HG03108 (cell line): Measurements from ENCODE around the gene LIMK1.
"Not testable (repeated sequence)": the region's sequence is repeated elsewhere in the genome, so short reads cannot be mapped to it uniquely, and the experiment has no call there.

ENCODE experiments used
- ATAC-seq: cut with Tn5 transposase; IDR thresholded peaks from one replicate; pipeline ENCODE4 v1.9.1; 2021; ENCODE audit warnings: moderate library complexity; ENCODE audit not compliant: unreplicated experiment

Gene LIMK1

DNA sequence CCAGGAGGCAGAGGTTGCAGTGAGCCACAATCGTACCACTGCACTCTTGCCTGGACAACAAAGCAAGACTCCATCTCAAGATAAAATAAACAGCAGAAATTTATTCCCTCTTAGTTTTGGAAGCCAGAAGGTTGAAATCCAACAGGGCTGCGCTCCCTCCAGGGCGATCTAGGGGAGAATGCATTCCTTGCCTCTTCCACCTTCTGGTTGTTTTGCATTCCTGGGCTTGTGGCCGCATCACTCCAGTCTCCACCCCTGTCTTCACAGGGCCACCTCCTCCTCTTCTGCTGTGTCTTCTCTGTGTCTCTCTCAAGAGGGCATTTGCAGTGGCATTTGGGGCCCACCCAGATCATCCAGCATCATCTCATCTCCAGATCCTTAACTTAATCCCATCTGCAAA is 36.2 kb downstream of the LIMK1 start:
- ATAC-seq: no peak

DNA sequence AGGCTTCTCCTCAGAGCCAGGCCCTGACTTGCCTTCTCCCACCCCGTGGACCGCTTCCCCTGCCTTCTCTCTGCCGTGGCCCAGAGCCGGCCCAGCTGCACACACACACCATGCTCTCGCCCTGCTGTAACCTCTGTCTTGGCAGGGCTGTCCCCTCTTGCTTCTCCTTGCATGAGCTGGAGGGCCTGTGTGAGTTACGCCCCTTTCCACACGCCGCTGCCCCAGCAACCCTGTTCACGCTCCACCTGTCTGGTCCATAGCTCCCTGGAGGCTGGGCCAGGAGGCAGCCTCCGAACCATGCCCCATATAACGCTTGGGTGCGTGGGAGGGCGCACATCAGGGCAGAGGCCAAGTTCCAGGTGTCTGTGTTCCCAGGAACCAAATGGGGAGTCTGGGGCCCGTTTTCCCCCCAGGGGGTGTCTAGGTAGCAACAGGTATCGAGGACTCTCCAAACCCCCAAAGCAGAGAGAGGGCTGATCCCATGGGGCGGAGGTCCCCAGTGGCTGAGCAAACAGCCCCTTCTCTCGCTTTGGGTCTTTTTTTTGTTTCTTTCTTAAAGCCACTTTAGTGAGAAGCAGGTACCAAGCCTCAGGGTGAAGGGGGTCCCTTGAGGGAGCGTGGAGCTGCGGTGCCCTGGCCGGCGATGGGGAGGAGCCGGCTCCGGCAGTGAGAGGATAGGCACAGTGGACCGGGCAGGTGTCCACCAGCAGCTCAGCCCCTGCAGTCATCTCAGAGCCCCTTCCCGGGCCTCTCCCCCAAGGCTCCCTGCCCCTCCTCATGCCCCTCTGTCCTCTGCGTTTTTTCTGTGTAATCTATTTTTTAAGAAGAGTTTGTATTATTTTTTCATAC is 38.0 kb downstream of the LIMK1 start:
- ATAC-seq: no peak

DNA sequence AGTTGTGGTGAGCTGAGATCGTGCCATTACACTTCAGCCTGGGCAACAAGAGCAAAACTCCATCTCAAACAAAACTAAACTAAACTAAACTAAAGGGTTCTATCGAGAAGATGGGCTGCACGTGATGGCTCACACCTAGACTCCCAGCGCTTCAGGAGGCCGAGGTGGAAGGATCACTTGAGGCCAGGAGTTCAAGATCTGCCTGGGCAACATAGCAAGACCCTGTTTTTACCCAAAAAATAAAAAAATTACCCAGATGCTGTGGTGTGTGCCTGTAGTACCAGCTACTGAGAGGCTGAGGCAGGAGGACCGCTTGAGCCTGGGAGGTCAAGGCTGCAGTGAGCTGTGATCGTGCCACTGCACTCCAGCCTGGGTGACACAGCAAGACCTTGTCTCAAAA is 40.3 kb downstream of the LIMK1 start:
- not testable (repeated sequence) for ATAC-seq

DNA sequence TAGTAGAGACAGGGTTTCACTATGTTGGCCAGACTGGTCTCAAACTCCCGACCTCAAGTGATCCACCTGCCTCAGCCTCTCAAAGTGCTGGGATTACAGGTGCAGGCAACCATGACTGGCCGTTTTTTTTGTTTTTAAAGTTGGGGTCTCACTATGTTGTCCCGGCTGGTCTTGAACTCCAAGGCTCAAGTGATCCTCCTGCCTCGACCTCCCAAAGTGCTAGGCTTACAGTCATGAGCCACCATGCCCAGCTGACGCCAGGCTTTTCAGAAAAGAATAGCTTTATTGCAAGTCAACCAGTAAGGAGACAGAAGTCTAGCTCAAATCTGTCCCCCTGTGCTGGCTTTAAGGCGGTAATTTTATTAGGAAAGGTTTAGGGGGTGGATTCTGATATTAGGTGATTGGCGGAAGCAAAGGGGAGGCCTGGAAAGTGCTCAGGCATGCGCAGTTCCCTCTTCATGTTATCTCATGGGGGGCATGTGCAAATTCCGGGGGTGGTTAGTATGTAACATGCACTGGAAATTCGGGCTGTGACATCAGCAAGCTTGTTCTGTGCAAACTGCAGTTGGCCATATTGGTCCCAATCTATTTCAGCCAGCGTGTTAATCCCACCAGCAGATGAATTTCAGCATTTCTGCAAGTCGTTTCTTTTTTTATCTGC is 42.7 kb downstream of the LIMK1 start:
- ATAC-seq: no peak

DNA sequence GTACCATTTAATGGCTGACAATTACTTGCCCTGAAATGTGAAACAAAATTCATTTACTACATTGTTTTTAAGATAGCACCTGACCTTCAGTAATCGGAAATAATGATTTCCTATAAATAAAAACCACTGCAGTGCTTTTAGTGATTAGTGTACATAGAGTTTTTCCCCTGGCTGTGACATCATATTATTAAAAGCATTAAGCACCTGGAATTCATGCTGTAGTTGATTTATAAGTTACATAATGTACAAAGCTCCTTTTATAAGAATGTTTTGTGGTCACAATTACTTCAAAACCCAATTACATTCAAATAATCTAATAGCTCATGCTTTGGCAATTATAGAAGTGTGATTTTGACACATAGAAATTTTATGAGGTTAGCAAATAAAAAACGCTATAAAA is 46.3 kb downstream of the LIMK1 start:
- no peak for ATAC-seq

DNA sequence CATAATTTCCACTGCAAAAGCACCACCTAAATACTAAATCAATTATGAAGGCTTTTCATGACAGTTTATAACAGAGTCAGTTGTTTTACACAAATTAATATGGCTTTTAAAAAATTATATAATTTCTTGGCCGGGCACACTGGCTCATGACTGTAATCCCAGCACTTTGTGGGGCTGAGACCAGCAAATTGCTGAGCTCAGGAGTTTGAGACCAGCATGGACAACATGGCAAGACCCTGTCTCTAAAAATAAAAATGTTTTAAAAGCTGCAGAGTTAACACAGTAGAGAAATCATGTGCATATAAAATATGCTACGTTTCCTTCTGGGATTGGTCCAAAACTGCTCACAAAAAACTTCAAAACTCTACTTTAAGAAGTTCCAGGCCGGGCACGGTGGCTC is 46.9 kb downstream of the LIMK1 start:
- ATAC-seq: no peak

DNA sequence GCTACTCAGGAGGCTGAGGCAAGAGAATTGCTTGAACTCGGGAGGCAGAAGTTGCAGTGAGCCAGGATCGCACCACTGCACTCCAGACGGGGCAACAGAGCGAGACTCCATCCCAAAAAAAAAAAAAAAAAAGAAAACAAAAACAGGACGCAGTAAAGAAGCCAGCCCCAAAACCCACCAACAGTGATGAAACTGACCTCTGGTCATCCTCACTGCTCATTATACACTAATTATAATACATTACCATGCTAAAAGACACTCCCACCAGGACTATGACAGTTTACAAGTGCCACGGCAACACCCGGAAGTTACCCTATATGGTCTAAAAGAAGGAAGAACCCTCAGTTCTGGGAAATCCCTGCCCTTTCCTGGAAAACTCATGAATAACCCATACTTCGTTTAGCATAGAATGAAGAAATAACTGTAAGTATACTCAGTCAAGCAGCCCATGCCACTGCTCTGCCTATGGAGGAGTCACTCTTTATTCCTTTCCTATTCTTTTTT is 50.6 kb downstream of the LIMK1 start:
- ATAC-seq: no peak

DNA sequence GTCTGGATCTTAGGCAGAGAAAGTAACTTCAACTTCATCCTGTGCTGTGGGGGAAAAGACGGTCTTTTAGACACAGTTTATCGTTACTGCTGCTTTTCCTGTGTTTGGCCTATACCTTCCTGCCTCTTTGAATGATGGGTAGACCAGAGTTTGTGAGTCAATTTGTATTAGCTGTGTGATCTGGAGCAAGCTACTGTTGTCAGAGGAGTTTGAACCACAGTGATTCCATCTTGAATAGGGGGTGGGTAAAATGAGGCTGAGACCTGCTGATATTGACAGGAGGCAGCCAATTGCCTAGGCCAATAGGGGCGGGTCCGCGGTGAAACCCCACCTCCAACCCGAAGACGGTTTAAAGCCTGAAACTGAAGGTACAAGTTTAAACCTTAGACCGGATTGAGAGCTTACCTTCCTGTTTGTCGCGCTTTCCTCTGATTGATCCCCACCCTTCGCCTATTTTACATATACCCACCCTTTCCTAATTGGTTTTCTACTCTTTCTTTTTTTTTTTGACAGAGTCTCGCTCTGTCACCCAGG is 54.8 kb downstream of the LIMK1 start:
- no peak for ATAC-seq

DNA sequence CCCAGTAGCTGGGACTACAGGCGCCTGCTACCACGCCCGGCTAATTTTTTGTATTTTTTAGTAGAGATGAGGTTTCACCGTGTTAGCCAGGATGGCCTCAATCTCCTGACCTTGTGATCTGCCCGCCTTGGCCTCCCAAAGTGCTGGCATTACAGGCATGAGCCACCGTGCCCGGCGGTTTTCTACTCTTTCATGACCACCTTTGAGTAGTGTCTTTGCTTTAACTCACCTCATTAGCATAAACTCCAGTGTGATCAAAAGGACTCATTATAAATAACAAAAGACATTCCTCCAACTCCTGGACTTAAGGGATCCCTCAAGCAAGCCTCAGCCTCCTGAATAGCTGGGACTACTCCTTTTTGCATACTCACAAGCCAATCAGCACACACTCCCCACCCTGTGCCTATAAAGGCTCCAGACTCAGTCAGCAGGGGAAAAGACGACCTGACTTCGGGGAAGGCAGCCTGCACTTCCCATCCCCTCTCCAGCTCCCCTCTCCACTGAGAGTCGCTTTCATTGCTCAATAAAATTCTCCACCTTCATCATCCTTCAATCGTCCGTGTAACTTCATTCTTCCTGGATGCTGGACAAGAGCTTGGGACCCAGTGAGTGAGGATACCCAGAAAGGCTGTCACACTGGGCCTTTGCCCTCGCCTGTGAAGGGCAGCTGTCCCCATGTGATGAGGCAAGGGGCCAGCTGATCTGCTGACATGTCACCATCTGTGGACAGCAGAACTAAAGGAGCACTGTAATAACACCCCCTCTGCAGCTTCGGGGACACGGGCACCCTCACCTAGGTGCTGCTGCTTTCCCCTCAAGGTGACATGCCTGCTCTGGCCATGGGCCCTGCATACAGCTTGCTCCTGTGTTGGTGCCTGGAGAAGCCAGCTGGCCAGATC is 55.6 kb downstream of the LIMK1 start:
- ATAC-seq: no peak

DNA sequence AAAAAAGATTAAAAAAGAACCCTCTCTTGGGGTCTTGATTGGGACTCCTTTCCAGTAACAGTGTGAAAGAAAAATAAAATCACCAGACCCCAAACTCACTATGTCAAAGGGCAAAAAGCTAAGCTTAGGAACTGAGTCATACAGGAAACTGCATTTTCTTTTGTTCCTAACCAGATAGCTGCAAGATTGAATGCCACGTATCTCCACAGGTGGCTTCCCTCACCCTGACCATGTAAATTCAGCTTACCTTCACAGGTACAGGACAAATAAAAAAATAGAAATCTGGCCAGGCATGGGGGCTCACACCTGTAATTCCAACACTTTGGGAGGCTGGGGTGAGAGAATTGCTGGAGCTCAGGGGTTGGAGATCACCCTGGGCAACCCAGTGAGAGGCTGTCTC is 58.1 kb downstream of the LIMK1 start:
- ATAC-seq: no peak

DNA sequence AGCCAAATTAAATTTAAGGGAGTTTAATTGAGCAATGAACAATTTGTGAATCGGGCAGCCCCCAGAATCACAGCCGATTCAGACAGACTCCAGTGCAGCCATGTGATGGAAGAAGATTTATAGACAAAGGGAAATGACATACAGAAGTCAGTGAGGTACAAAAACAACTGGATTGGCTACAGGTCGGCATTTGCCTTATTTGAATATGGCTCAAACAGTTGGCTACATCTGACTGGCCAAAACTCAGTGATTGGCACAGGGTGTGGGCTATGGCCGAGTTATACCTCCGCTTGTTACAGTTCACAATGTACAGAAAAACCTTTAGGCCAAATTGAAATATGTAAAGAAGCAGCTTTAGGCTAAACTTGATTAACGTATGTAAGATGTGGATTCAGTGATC is 59.8 kb downstream of the LIMK1 start:
- no peak for ATAC-seq

DNA sequence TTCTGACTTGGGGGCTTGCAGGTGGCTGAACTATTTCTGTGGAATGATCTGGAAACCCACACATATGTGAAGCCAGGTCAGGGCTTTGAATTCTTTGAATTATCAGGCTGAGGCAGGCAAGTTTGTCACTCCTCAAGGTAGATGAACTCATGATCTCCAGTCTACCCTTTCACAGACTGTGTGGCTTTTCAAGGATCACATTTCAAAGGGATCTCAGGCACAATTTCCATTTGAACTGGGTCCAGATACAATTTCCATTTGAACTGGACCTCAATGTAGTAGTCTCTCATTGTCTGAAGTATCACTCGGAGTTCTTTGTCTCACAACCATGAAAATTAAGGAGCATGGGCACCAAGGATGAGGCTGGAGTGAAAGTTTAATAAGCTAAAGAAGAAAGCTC is 64.9 kb downstream of the LIMK1 start:
- ATAC-seq: no peak

DNA sequence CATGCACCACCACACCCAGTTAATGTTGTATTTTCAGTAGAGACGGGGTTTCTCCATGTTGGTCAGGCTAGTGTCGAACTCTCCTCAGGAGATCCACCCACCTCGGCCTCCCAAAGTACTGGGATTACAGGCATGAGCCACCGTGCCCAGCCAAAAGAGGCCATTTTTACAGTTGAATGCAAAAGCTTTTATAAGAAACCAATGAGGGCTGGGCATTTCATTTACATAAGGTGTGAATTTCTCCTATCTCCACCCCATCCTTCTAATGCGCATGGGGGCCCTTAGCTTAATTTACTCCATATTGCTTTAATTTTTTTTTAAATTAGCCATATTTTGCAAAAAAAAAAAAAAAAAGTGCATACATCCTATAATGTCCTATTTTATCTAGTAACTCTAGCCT is 65.5 kb downstream of the LIMK1 start:
- no peak for ATAC-seq

DNA sequence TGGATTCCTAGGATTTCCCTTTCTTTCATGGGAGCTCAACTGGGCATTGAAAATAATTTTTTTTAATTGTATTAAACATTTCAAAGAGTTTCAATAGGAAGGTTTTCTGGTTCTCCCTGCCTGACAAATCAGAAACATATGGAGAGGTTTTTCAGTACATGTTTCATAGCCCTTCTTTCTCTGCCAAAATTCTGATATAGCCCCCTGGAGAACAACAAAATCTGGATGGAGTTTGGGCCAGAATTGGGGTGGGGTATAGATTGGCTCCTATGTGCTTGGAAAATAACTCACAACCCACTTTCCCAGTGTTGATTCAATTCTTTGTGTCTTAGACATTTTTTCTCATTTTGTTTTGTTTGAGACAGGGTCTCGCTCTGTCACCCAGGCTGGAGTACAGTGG is 66.0 kb downstream of the LIMK1 start:
- no peak for ATAC-seq

DNA sequence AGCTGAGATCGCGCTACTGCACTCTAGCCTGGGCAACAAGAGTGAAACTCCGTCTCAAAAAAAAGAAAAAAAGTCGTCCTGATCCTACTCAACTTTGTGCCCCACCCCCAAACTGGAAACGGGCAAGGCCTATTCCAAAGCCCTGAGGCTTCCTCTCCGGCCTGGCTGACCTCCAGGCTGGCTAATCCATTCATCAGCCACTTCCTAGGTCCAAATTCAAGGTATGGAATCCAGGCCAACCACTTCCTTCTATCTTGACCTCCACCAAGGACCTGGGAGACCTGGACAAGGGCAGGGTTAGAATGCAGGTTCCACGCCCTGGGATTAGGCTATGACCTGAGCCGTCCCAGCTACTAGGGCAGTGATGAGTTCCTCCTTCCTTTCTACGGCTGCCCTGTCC is 70.1 kb downstream of the LIMK1 start:
- ATAC-seq: no peak

DNA sequence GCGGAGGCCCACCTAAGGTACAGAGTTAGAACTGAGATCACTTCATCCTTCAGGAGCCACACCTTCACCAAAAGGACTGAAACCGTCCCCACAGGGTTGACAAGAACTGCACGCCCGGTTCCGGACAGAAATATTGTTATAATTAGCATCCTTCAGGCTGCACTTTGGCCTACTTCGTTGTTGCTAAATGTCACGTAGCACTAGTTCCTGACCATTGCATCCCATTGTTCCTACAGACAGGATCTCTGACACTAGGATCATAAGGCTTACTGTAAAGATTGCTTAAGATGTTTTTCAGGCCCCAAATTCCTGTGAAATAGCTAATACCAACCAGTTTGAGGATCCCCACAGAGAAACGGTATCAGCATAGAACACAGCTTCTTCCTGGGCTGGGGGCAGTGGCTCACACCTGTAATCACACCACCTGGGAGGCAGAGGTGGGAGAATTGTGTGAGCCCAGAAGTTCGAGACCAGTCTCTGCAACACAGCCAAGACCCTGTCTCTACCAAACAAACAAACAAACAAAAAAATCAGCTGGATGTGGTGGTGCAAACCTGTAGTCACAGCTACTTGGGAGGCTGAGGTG is 72.3 kb downstream of the LIMK1 start:
- ATAC-seq: no peak

DNA sequence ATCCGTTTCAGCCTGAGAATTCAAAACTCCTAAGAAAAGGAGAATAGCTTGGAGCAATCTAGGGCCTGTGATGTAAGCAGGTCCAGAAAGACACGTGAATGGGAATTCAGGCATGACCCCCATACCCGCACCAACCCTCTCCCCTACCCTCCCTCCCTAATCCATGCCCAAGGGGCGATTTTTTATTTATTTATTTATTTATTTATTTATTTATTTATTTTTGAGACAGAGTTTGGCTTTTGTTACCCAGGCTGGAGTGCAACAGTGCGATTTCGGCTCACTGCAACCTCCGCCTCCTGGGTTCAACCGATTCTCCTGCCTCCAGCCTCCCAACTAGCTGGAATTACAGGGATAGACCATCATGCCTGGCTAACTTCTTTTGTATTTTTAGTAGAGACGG is 74.0 kb downstream of the LIMK1 start:
- ATAC-seq: no peak

DNA sequence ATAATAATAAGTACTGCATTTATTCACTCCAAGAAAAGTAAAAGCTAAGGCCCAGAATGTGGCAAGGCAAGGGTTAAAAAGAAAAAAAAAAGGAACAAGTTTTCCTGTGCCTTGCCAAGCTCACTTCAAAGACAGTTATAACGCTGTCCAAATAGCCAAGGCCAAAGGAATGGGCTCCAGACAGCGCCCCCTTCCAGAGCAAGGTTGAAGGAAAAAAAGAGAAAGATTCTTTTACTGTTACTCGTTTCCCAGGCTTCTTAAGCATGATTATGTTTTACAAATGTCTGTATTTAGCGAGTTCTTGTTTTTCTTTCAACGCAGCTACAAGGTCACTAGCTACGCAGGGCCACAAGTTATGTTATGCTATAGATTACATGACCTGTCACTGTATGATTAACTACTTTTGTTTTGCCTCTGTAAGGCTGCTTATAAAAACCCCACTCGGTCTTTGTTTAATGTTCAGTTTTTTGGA is 81.4 kb downstream of the LIMK1 start:
- no peak for ATAC-seq

DNA sequence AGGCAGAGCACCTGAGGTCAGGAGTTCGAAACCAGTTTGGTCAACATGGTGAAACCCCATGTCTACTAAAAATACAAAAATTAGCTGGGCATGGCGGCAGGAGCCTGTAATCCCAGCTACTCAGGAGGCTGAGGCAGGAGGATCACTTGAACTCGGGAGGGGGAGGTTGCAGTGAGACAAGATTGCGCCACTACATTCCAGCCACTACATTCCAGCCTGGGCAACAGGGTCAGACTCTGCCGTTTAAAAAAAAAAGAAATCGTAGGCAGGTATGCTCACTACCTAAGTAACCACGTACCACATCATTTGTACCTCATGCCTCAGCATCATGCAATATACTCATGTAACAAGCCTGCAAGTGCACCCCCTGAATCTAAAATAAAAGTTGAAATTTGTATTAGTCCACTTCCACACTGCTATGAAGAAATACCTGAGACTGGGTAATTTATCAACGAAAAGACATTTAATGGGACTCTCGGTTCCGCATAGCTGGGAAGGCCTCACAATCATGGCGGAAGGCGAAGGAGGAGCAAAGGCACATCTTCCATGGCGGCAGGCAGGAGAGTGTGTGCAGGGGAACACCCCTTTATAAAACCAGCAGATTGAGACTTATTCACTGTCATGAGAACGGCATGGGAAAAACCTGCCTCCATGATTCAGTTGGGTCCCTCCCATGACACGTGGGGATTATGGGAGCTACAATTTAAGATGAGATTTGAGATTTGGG is 82.4 kb downstream of the LIMK1 start:
- no peak for ATAC-seq

DNA sequence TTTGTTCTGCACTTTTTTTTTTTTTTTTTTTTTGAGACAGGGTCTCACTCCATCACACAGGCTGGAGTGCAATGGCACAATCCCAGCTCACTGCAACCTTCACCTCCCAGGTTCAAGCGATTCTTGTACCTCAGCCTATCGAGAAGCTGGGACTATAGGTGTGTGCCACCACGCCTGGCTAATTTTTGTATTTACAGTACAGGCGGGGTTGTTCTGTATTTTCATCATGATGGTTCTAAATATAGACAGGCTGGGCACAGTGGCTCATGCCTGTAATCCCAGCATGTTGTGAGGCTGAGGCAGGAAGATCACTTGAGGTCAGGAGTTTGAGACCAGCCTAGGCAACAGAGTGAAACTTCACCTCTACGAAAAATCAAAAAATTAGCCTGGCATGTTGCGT is 83.7 kb downstream of the LIMK1 start:
- ATAC-seq: not testable (repeated sequence)
